Astrocyte (in vitro differentiated cells and primary cell): ENCODE measurements around the gene CTSL. TPM values are rescaled to one million over a fixed set of nuclear protein-coding genes. Genes with fewer than 3 reads are reported as not detected.

Source experiments
- DNase-seq: peaks from one replicate; pipeline ENCODE4 v3.0.0-alpha.2; 2010; ENCODE audit warnings: low read depth
- FAIRE-seq: peaks from 2 replicates; lab custom pipeline; 2011; peaks lifted over from hg19 to GRCh38; lab: Jason Lieb, UNC
- H2AFZ ChIP-seq: 2 replicates; pipeline ENCODE4 v1.6.0; 2012; ENCODE audit warnings: low read depth, low read length, inconsistent platforms
- H3K27ac ChIP-seq: 2 replicates; pipeline ENCODE4 v1.5.1; 2011; ENCODE audit warnings: low read depth, low read length, inconsistent platforms
- H3K27me3 ChIP-seq: 2 replicates; pipeline ENCODE4 v1.6.0; 2011; ENCODE audit warnings: low read length, inconsistent platforms; ENCODE audit not compliant: insufficient read depth
- H3K36me3 ChIP-seq: 2 replicates; pipeline ENCODE4 v1.5.1; 2011; ENCODE audit warnings: low read length, inconsistent platforms; ENCODE audit not compliant: insufficient read depth
- H3K4me1 ChIP-seq: 2 replicates; pipeline ENCODE4 v1.5.1; 2011; ENCODE audit warnings: low read length, inconsistent platforms; ENCODE audit not compliant: insufficient read depth
- H3K4me2 ChIP-seq: 2 replicates; pipeline ENCODE4 v1.6.0; 2012; ENCODE audit warnings: low read length, inconsistent platforms
- H3K4me3 ChIP-seq: 2 replicates; pipeline ENCODE4 v1.5.1; 2011; ENCODE audit warnings: low read depth, mild to moderate bottlenecking, low read length, inconsistent platforms; ENCODE audit not compliant: insufficient read depth
- H3K79me2 ChIP-seq: 2 replicates; pipeline ENCODE4 v1.6.0; 2012; ENCODE audit warnings: mild to moderate bottlenecking, low read length, inconsistent platforms; ENCODE audit not compliant: insufficient read depth
- H3K9ac ChIP-seq: 2 replicates; pipeline ENCODE4 v1.6.0; 2012; ENCODE audit warnings: mild to moderate bottlenecking, low read length, inconsistent platforms
- H3K9me3 ChIP-seq: 2 replicates; pipeline ENCODE4 v1.5.1; 2012; ENCODE audit warnings: low read depth, mild to moderate bottlenecking, low read length, inconsistent platforms; ENCODE audit not compliant: insufficient read depth
- H4K20me1 ChIP-seq: 2 replicates; pipeline ENCODE4 v1.6.0; 2012; ENCODE audit warnings: low read length, inconsistent platforms; ENCODE audit not compliant: insufficient read depth
- H3K27ac Mint-ChIP-seq: one replicate; pipeline ENCODE4 v1.8.0; 2021; ENCODE audit warnings: mild to moderate bottlenecking, mixed read lengths; ENCODE audit not compliant: unreplicated experiment
- H3K27me3 Mint-ChIP-seq: one replicate; pipeline ENCODE4 v1.8.0; 2021; ENCODE audit warnings: low read depth, mixed read lengths; ENCODE audit not compliant: unreplicated experiment
- H3K36me3 Mint-ChIP-seq: one replicate; pipeline ENCODE4 v1.8.0; 2021; ENCODE audit warnings: low read depth, mixed read lengths; ENCODE audit not compliant: unreplicated experiment
- H3K4me1 Mint-ChIP-seq: one replicate; pipeline ENCODE4 v1.8.0; 2021; ENCODE audit warnings: low read depth, mixed read lengths; ENCODE audit not compliant: unreplicated experiment
- H3K4me3 Mint-ChIP-seq: one replicate; pipeline ENCODE4 v1.8.0; 2021; ENCODE audit warnings: mild to moderate bottlenecking, moderate library complexity, mixed read lengths; ENCODE audit not compliant: unreplicated experiment
- H3K9me3 Mint-ChIP-seq: one replicate; pipeline ENCODE4 v1.8.0; 2021; ENCODE audit warnings: mild to moderate bottlenecking, mixed read lengths; ENCODE audit not compliant: unreplicated experiment
- EZH2 ChIP-seq: IDR thresholded peaks from 2 replicates; pipeline ENCODE4 v1.6.1; 2012; ENCODE audit warnings: mild to moderate bottlenecking, low read length, inconsistent platforms; ENCODE audit not compliant: insufficient read depth
- total RNA-seq: library from RNA; stranded (reverse); gene quantifications from 2 replicates; pipeline ENCODE4 v1.2.1, GENCODE V29; 2021
- TF ChIP-seq, protein P1 (sequence below): IDR thresholded peaks from 2 replicates; pipeline ENCODE4 v1.5.1; 2011; ENCODE audit warnings: low read depth, mild to moderate bottlenecking, inconsistent platforms, low read length, moderate library complexity; ENCODE audit not compliant: insufficient read depth

CTSL gene
- total RNA-seq, 1 donor from 2014 or later: 94.9 TPM

DNA sequence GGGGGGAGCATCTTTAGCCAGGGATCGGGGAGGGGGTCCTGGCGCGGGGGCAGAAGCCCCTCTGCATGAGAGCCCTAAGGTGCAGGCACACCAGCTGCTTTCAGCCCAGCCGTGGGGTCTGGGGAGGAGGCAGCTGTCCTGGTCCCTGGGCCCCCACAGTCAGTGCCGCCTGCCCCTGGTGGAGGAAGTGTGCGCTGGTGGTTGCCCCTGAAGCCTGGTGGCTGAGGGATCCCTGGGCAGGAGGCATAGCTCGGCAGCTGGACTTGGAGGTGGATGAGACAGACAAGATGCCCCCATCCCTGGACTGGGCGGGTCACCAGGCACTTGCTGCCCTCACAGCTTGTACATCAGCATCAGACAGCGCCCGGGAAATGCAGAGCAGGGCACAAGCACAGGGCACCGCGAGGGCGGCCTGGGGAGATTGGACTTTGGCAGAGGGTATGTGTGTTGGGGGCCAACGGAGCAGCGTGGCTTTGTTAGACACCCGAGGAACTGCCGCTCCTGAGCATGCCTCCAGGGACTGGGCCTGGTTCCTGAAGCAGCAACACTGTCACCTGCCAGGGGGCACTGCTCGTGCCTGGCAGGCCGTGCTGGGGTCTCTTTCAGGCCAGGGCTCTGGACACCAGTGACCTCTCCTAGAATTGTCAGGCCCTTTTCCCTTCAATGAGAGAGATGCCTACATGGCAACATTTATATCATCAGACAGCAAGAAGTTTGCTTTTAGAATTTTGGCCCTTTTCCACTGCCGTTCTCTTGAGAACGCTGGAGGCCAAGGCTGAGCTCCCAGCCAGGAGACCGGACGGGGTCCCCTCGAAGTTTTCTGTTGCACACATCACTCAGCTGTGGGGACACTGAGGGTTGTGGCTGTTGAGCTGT is 41.9 kb upstream of the CTSL start:
- Mint-ChIP-seq H3K4me3 (no peak overlapping the region), H3K27ac (no peak overlapping the region)
- no peak for DNase-seq

DNA sequence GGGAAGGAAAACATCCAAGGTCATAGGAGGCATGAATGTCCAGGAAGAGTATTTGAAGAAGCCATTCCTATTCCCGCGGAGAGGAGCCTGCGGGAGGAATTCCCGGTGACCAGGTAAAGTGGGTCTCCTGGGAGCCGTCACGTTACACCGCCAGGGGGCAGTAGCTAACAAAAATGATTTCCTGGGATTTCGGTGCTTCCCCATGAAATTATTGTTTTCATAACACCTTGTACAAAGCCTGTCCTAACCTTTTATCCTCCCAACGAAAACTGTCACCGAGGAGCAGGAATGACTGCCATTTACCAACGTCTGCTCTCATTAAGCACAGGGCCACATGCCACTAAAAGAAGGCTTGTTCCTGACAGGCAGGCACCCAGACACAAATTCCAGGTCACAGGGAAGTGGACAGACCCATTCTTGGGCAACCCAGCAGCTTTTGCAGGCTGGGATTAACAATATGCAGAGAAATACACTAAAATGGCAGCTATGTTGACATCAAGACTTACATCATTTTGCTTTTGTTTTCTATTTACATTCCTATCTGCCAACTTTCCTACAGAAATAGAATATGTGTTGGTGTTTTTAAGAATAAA is 41.2 kb upstream of the CTSL start:
- Mint-ChIP-seq H3K4me3 (no peak overlapping the region), H3K4me1 (peaks cover 12% of the 10 kb centered on the region), H3K9me3 (peaks cover 1% of the 10 kb centered on the region), H3K36me3 (peaks cover 8% of the 10 kb centered on the region), H3K27me3 (no peaks in the 10 kb centered on the region), H3K27ac (no peak overlapping the region)
- Histone ChIP-seq H3K36me3 (no peaks in the 10 kb centered on the region), H3K4me2 (no peak overlapping the region), H3K9ac (no peak overlapping the region), H3K9me3 (no peaks in the 10 kb centered on the region), H2AFZ (no peak overlapping the region), H4K20me1 (no peaks in the 10 kb centered on the region), H3K4me1 (peaks cover 3% of the 10 kb centered on the region), H3K4me3 (no peak overlapping the region), H3K79me2 (no peaks in the 10 kb centered on the region), H3K27ac (no peak overlapping the region), H3K27me3 (no peaks in the 10 kb centered on the region)
- DNase-seq (no peak), FAIRE-seq (no peak)
- TF ChIP-seq EZH2: no peak
- TF ChIP-seq, protein P1, sequence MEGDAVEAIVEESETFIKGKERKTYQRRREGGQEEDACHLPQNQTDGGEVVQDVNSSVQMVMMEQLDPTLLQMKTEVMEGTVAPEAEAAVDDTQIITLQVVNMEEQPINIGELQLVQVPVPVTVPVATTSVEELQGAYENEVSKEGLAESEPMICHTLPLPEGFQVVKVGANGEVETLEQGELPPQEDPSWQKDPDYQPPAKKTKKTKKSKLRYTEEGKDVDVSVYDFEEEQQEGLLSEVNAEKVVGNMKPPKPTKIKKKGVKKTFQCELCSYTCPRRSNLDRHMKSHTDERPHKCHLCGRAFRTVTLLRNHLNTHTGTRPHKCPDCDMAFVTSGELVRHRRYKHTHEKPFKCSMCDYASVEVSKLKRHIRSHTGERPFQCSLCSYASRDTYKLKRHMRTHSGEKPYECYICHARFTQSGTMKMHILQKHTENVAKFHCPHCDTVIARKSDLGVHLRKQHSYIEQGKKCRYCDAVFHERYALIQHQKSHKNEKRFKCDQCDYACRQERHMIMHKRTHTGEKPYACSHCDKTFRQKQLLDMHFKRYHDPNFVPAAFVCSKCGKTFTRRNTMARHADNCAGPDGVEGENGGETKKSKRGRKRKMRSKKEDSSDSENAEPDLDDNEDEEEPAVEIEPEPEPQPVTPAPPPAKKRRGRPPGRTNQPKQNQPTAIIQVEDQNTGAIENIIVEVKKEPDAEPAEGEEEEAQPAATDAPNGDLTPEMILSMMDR: peak; percentile 78

More for the DNA sequence above, 41.9 kb upstream of the CTSL start:
- Histone ChIP-seq H3K4me2 (no peak overlapping the region), H3K27me3 (no peaks in the 10 kb centered on the region), H3K4me3 (no peak overlapping the region), H3K9ac (no peak overlapping the region), H3K36me3 (no peaks in the 10 kb centered on the region), H4K20me1 (no peaks in the 10 kb centered on the region), H3K79me2 (no peaks in the 10 kb centered on the region), H3K9me3 (no peaks in the 10 kb centered on the region), H3K4me1 (peaks cover 3% of the 10 kb centered on the region), H3K27ac (no peak overlapping the region), H2AFZ (no peak overlapping the region)
- Mint-ChIP-seq H3K27me3 (no peaks in the 10 kb centered on the region), H3K9me3 (peaks cover 1% of the 10 kb centered on the region), H3K36me3 (peaks cover 6% of the 10 kb centered on the region), H3K4me1 (peaks cover 12% of the 10 kb centered on the region)
- TF ChIP-seq EZH2: no peak
- TF ChIP-seq, protein P1: no peak
- FAIRE-seq: no peak
